ENCODE data around the gene NEDD9.

DNA sequence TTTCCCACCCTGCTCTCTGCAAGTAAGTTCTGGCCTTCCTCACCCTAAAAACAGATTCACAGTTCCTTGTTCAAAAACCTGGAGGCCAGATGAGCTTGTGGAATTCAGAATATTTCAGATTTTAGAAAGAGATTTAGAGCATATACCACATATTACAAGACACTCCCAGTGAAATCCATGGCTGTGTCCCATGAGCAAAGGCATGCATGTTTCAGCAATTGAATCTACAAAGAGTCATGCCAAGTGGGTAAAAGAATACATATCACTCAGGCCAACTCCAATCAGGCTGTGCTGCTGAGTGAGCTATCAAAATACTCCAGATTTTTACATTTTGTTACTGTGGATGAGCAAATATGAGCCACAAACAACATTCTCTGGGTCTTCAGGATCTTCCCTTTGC, 10.2 kb upstream of the NEDD9 start:
- no peak for TF ChIP-seq EZH2 (IDR thresholded peaks at IDR 0.05; ENCODE audit: borderline replicate concordance, low read length)
- TF ChIP-seq CTCF (IDR thresholded peaks at IDR 0.05; ENCODE audit: low read length), result no peak

All from OCI-LY1 (cell line).